Heart left ventricle (tissue), 13 donors: ENCODE results near the gene TEX10.

Experiments used
- POLR2A ChIP-seq, 2 donors: fragments of 450-650 bp; IDR thresholded peaks; one replicate each; pipeline ENCODE4 v1.6.1; 2017; ENCODE audit warnings: antibody characterized with exemption in 2 of 2, mild to moderate bottlenecking in 2 of 2, moderate library complexity in 2 of 2
- TF ChIP-seq, protein P1 (sequence below), 12 donors: fragments of 200-600 bp; sonication (generic) in 4 of 12; IDR thresholded peaks; one replicate each; pipeline versions ENCODE4 v1.5.0 to v1.8.0; 2018 to 2022; ENCODE audit warnings: antibody characterized with exemption in 12 of 12, mild to moderate bottlenecking in 5 of 12
- donor health status: ischemic (EF 13 %, LVEDD 7.1; RV severe dilation, severe dysfunction).
- donor health status: DM: no; HTN: yes; CAD: no.
- donor health status: DM: no; HTN: no; CAD: no.
- donor health status: ischemic (EF 25% LVEDD 6.9; RV normal size, moderate dysfunction).
- donor health status: ischemic (EF 25% LVEDD 5.7; RV mildly dilated, moderate dysfunction).
- donor health status: ischemic (EF 35%, LVEDD 5.7; RV mildly dilated, moderate dysfunction).
- donor health status: nonischemic (EF 11% LVEDD 7.7; RV severe dilation, severe dysfunction).
- donor health status: DM: yes; HTN: yes; CAD: no.
- donor health status: PGD.
- donor health status: ischemic (EF 29% LVEDD 5.4; RV normal size, mild dysfunction).
- donor health status: nonischemic (EF 23%, LVEDD 6.1; RV moderate dilation, normal function).

DNA sequence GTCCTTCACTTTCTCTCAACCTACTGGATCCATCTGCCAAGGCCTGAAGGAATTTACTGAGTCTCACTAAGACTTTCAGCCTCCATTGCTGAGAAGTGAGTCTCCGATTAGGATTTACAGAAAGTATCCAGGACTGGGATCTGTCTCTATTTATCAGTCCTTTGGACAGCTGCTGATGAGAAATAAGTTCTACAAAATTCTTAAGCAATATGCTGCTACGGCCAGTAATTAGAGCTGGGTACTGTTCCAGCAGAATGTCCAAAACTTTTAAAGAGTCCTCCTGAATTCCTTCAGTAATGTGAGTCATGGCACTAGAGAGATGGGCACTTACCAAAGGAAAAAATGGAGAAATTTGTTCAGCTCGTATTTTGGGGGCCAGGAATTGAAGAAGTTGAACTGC lies 5.9 kb downstream of the TEX10 start:
- TF ChIP-seq, protein P1, sequence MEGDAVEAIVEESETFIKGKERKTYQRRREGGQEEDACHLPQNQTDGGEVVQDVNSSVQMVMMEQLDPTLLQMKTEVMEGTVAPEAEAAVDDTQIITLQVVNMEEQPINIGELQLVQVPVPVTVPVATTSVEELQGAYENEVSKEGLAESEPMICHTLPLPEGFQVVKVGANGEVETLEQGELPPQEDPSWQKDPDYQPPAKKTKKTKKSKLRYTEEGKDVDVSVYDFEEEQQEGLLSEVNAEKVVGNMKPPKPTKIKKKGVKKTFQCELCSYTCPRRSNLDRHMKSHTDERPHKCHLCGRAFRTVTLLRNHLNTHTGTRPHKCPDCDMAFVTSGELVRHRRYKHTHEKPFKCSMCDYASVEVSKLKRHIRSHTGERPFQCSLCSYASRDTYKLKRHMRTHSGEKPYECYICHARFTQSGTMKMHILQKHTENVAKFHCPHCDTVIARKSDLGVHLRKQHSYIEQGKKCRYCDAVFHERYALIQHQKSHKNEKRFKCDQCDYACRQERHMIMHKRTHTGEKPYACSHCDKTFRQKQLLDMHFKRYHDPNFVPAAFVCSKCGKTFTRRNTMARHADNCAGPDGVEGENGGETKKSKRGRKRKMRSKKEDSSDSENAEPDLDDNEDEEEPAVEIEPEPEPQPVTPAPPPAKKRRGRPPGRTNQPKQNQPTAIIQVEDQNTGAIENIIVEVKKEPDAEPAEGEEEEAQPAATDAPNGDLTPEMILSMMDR (IDR thresholded peaks at IDR 0.05): no peak
- TF ChIP-seq POLR2A (IDR thresholded peaks at IDR 0.05): no peak
